ENCODE measurements around the gene SACM1L. TPM values are rescaled to one million over a fixed set of nuclear protein-coding genes. Genes with fewer than 3 reads are reported as not detected.

The SACM1L gene
- total RNA-seq, 1 experiment from 2014 or later, result 31.6 TPM

GRCh38 chr3:45676325-45677032 is 12.7 kb upstream of the SACM1L start:
- H3K4me3 ChIP-seq (ENCODE audit: low read depth in 2 of 2, low read length in 2 of 2), result no peak overlapping the region
- ChIA-PET POLR2A (no interaction called here), CTCF (no interaction called here)
- intact Hi-C loops (cut with micrococcal nuclease; ENCODE audit: unreplicated experiment), result no loop called here
- no peak for TF ChIP-seq POLR2AphosphoS5 (IDR thresholded peaks at IDR 0.05; ENCODE audit: low read depth, low read length)
- TF ChIP-seq SIN3A (IDR thresholded peaks at IDR 0.05; ENCODE audit: borderline replicate concordance, insufficient read depth, low read depth, low read length), result no peak
- no peak for TF ChIP-seq CTCF (IDR thresholded peaks at IDR 0.05)
- no peak for TF ChIP-seq REST (IDR thresholded peaks at IDR 0.05; ENCODE audit: insufficient read depth in 1 of 2, low read depth in 2 of 2, low read length in 1 of 2)
- no peak for TF ChIP-seq TCF7L2 (IDR thresholded peaks at IDR 0.05; ENCODE audit: low read depth, low read length)
- ATAC-seq, result no peak
- in situ Hi-C loops (cut with HindIII; ENCODE audit: low pct_unique_long_range_greater_than_20kb, low sequenced_read_pairs), result no loop called here
- no peaks in the 10 kb centered on the region for H3K27me3 ChIP-seq (ENCODE audit: control insufficient read depth, insufficient read depth, low read length)
- no peak for DNase-seq (ENCODE audit: low read depth, low spot score)
- H3K27ac ChIP-seq (ENCODE audit: low read length), result no peak overlapping the region
- no peaks in the 10 kb centered on the region for H3K9me3 ChIP-seq (ENCODE audit: control insufficient read depth, insufficient read depth, low read depth, low read length)
- no TSS peak for BruUV-seq (replicated peaks)
- peaks cover 7% of the 10 kb centered on the region for H3K36me3 ChIP-seq (ENCODE audit: control insufficient read depth, insufficient read depth, low read length)
- no peaks in the 10 kb centered on the region for H3K4me1 ChIP-seq (ENCODE audit: control insufficient read depth, insufficient read depth, low read length)

- TF ChIP-seq POLR2AphosphoS5 (IDR thresholded peaks at IDR 0.05; ENCODE audit: low read depth, low read length) (no peak), TCF7L2 (IDR thresholded peaks at IDR 0.05; ENCODE audit: low read depth, low read length) (no peak), SIN3A (IDR thresholded peaks at IDR 0.05; ENCODE audit: borderline replicate concordance, insufficient read depth, low read depth, low read length) (no peak), REST (IDR thresholded peaks at IDR 0.05; ENCODE audit: insufficient read depth in 1 of 2, low read depth in 2 of 2, low read length in 1 of 2) (no peak), CTCF (IDR thresholded peaks at IDR 0.05) (no peak)
- in situ Hi-C loops (cut with HindIII; ENCODE audit: low pct_unique_long_range_greater_than_20kb, low sequenced_read_pairs), result no loop called here
- H3K36me3 ChIP-seq (ENCODE audit: control insufficient read depth, insufficient read depth, low read length), result peaks cover 2% of the 10 kb centered on the region
- H3K27ac ChIP-seq (ENCODE audit: low read length), result no peak overlapping the region
- intact Hi-C loops (cut with micrococcal nuclease; ENCODE audit: unreplicated experiment), result no loop called here
- ChIA-PET CTCF (no interaction called here), POLR2A (no interaction called here)
- no peaks in the 10 kb centered on the region for H3K27me3 ChIP-seq (ENCODE audit: control insufficient read depth, insufficient read depth, low read length)
- BruUV-seq (replicated peaks), result no TSS peak
- DNase-seq (ENCODE audit: low read depth, low spot score), result no peak
- no peak for ATAC-seq
- no peaks in the 10 kb centered on the region for H3K9me3 ChIP-seq (ENCODE audit: control insufficient read depth, insufficient read depth, low read depth, low read length)
- H3K4me3 ChIP-seq (ENCODE audit: low read depth in 2 of 2, low read length in 2 of 2), result no peak overlapping the region
- H3K4me1 ChIP-seq (ENCODE audit: control insufficient read depth, insufficient read depth, low read length), result no peaks in the 10 kb centered on the region
Observed at GRCh38 chr3:45677033-45677446, 12.2 kb upstream of the SACM1L start.

Measured in Panc1 (cell line).